ENCODE data around the gene RASGRF1.

The RASGRF1 gene

GRCh38 chr15:79129235-79129634, 38.7 kb upstream of the RASGRF1 start:
- TF ChIP-seq, protein P1, sequence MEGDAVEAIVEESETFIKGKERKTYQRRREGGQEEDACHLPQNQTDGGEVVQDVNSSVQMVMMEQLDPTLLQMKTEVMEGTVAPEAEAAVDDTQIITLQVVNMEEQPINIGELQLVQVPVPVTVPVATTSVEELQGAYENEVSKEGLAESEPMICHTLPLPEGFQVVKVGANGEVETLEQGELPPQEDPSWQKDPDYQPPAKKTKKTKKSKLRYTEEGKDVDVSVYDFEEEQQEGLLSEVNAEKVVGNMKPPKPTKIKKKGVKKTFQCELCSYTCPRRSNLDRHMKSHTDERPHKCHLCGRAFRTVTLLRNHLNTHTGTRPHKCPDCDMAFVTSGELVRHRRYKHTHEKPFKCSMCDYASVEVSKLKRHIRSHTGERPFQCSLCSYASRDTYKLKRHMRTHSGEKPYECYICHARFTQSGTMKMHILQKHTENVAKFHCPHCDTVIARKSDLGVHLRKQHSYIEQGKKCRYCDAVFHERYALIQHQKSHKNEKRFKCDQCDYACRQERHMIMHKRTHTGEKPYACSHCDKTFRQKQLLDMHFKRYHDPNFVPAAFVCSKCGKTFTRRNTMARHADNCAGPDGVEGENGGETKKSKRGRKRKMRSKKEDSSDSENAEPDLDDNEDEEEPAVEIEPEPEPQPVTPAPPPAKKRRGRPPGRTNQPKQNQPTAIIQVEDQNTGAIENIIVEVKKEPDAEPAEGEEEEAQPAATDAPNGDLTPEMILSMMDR (conservative IDR thresholded peaks at IDR 0.05), result no peak
- H3K27ac ChIP-seq, result no peak overlapping the region

GRCh38 chr15:79128556-79128955, 38.0 kb upstream of the RASGRF1 start:
- TF ChIP-seq, protein P1 (conservative IDR thresholded peaks at IDR 0.05), result no peak

GRCh38 chr15:79124388-79124787, 33.8 kb upstream of the RASGRF1 start:
- no peak overlapping the region for H3K27ac ChIP-seq
- TF ChIP-seq, protein P1 (conservative IDR thresholded peaks at IDR 0.05), result no peak

More at GRCh38 chr15:79128556-79128955, 38.0 kb upstream of the RASGRF1 start:
- H3K27ac ChIP-seq, result no peak overlapping the region

DNA sequence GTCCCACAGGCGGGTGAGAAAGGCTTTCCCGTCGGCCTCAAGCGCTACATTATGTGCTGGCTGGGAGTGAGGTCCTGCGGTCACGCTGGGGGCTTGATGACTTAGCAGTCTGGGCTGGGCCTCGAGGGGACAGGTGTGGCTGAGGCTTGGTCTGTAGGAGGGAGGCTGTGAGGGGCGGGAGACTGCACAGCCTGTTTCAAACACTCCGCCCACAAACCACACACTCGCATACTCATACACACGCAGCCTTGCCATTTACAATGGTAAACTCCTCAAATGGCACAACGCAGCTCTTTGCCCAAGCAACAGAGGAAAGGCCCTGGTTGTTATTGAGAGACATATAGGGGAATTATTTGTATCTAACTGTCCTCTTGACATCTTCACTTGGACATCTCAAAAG, 32.4 kb upstream of the RASGRF1 start:
- TF ChIP-seq, protein P1 (conservative IDR thresholded peaks at IDR 0.05), result no peak
- H3K27ac ChIP-seq, result no peak overlapping the region

GRCh38 chr15:79122391-79122790, 31.8 kb upstream of the RASGRF1 start:
- TF ChIP-seq, protein P1 (conservative IDR thresholded peaks at IDR 0.05), result no peak
- H3K27ac ChIP-seq, result no peak overlapping the region

DNA sequence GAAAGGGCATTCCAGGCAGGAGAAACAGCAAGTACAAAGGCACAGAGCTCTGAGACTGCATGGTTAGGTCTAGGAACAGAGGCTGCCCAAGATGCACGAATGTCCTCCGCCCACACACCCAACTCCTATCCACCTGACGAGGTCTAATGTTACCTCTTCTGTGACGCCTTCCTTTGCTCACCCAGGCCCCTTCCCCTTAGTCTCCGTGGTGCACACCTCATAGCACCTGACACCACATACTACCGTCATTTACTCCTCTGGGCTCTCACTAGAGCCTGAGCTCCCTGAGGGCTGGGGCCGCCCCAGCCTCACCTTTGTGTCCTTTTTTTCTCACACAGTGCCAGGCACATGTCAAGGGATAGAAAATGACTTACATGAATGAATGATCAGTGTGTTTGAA, 31.0 kb upstream of the RASGRF1 start:
- TF ChIP-seq, protein P1 (conservative IDR thresholded peaks at IDR 0.05), result no peak
- no peak overlapping the region for H3K27ac ChIP-seq

- no peak overlapping the region for H3K27ac ChIP-seq
- TF ChIP-seq, protein P1 (conservative IDR thresholded peaks at IDR 0.05), result no peak
These were observed 27.0 kb upstream of the RASGRF1 start for GRCh38 chr15:79117442-79118204.
